Skeletal muscle tissue (tissue), 4 donors: ENCODE measurements around the gene CDH23. TPM values are rescaled to one million over a fixed set of nuclear protein-coding genes. Genes with fewer than 3 reads are reported as not detected.

Experiments used
- H3K27ac ChIP-seq: one replicate; pipeline ENCODE4 v1.7.0; 2013; ENCODE audit warnings: mild to moderate bottlenecking, low read depth, low read length, inconsistent platforms
- H3K27me3 ChIP-seq, 3 donors: one replicate each; pipeline ENCODE4 v1.7.0; 2013; ENCODE audit warnings: low read length in 3 of 3; ENCODE audit not compliant: control insufficient read depth in 3 of 3, insufficient read depth in 3 of 3
- H3K36me3 ChIP-seq, 3 donors: one replicate each; pipeline ENCODE4 v1.7.0; 2013; ENCODE audit warnings: low read length in 3 of 3; ENCODE audit not compliant: control insufficient read depth in 3 of 3, insufficient read depth in 3 of 3
- H3K4me1 ChIP-seq, 3 donors: one replicate each; pipeline ENCODE4 v1.7.0; 2013; ENCODE audit warnings: low read length in 3 of 3, mild to moderate bottlenecking in 3 of 3; ENCODE audit not compliant: control insufficient read depth in 3 of 3, insufficient read depth in 3 of 3
- H3K4me3 ChIP-seq, 3 donors: one replicate each; pipeline ENCODE4 v1.7.0; 2013; ENCODE audit warnings: low read length in 3 of 3
- H3K9ac ChIP-seq, 3 donors: one replicate each; pipeline ENCODE4 v1.7.0; 2013; ENCODE audit warnings: low read length in 3 of 3, mild to moderate bottlenecking in 3 of 3, moderate library complexity in 2 of 3, low read depth in 1 of 3
- H3K9me3 ChIP-seq, 3 donors: one replicate each; pipeline ENCODE4 v1.7.0; 2013; ENCODE audit warnings: low read length in 3 of 3; ENCODE audit not compliant: control insufficient read depth in 3 of 3
- total RNA-seq: library from RNA; depleted of rRNA; stranded (reverse); fragments of >200 nt; gene quantifications from one replicate; pipeline ENCODE4 v1.2.3, GENCODE V29; 2014
- donor health status: Osteomylitis.

Gene CDH23
- total RNA-seq, 1 donor from 2014 or later, result 3.7 TPM

- peaks cover 0 to 4% (median 0%) of the 10 kb centered on the region in 3 donors for H3K4me1 ChIP-seq
- H3K9ac ChIP-seq, result no peak overlapping the region
- no peak overlapping the region for H3K4me3 ChIP-seq
- H3K9me3 ChIP-seq, result no peaks in the 10 kb centered on the region
- H3K36me3 ChIP-seq, result peaks cover 75 to 86% (median 85%) of the 10 kb centered on the region in 3 donors
- no peak overlapping the region for H3K27ac ChIP-seq
- H3K27me3 ChIP-seq, result no peaks in the 10 kb centered on the region
Observed at GRCh38 chr10:71827852-71828251, 431.1 kb downstream of the CDH23 start.

GRCh38 chr10:71828702-71829101 is 432.0 kb downstream of the CDH23 start:
- Histone ChIP-seq H3K27ac (no peak overlapping the region), H3K27me3 (no peaks in the 10 kb centered on the region), H3K9ac (no peak overlapping the region), H3K36me3 (peaks cover 71 to 84% (median 80%) of the 10 kb centered on the region in 3 donors), H3K4me1 (peaks cover 0 to 11% (median 7%) of the 10 kb centered on the region in 3 donors), H3K9me3 (no peaks in the 10 kb centered on the region), H3K4me3 (no peak overlapping the region)

- Histone ChIP-seq H3K4me3 (no peak overlapping the region), H3K27ac (no peak overlapping the region), H3K4me1 (peaks cover 0 to 14% (median 10%) of the 10 kb centered on the region in 3 donors), H3K9ac (no peak overlapping the region), H3K36me3 (peaks cover 71 to 81% (median 80%) of the 10 kb centered on the region in 3 donors), H3K9me3 (no peaks in the 10 kb centered on the region), H3K27me3 (no peaks in the 10 kb centered on the region)
Observed at GRCh38 chr10:71829171-71829570, 432.5 kb downstream of the CDH23 start.

- H3K27me3 ChIP-seq, result no peaks in the 10 kb centered on the region
- peaks cover 0 to 20% (median 15%) of the 10 kb centered on the region in 3 donors for H3K4me1 ChIP-seq
- no peak overlapping the region for H3K9ac ChIP-seq
- H3K36me3 ChIP-seq, result peaks cover 67 to 75% (median 74%) of the 10 kb centered on the region in 3 donors
- H3K9me3 ChIP-seq, result no peaks in the 10 kb centered on the region
- no peak overlapping the region for H3K27ac ChIP-seq
- H3K4me3 ChIP-seq, result no peak overlapping the region
Observed at GRCh38 chr10:71829896-71830295, 433.2 kb downstream of the CDH23 start.

GRCh38 chr10:71830726-71831125 is 434.0 kb downstream of the CDH23 start:
- no peaks in the 10 kb centered on the region for H3K9me3 ChIP-seq
- no peak overlapping the region for H3K27ac ChIP-seq
- H3K9ac ChIP-seq, result no peak overlapping the region
- no peak overlapping the region for H3K4me3 ChIP-seq
- H3K27me3 ChIP-seq, result no peaks in the 10 kb centered on the region
- H3K4me1 ChIP-seq, result peaks cover under 1 to 21% (median 21%) of the 10 kb centered on the region in 3 donors
- peaks cover 59 to 68% (median 66%) of the 10 kb centered on the region in 3 donors for H3K36me3 ChIP-seq

- H3K4me1 ChIP-seq, result peaks cover 12 to 33% (median 33%) of the 10 kb centered on the region in 3 donors
- H3K9me3 ChIP-seq, result no peaks in the 10 kb centered on the region
- no peak overlapping the region for H3K9ac ChIP-seq
- H3K36me3 ChIP-seq, result peaks cover 53 to 56% (median 56%) of the 10 kb centered on the region in 3 donors
- H3K4me3 ChIP-seq, result no peak overlapping the region
- H3K27me3 ChIP-seq, result no peaks in the 10 kb centered on the region
- H3K27ac ChIP-seq, result no peak overlapping the region
Observed at GRCh38 chr10:71831646-71832552, 435.2 kb downstream of the CDH23 start.

GRCh38 chr10:71832967-71833366 is 436.2 kb downstream of the CDH23 start:
- Histone ChIP-seq H3K9me3 (no peaks in the 10 kb centered on the region), H3K36me3 (peaks cover 48 to 52% (median 52%) of the 10 kb centered on the region in 3 donors), H3K4me1 (peaks cover 23 to 44% (median 43%) of the 10 kb centered on the region in 3 donors), H3K4me3 (no peak overlapping the region), H3K9ac (no peak overlapping the region), H3K27ac (no peak overlapping the region), H3K27me3 (no peaks in the 10 kb centered on the region)

GRCh38 chr10:71833451-71834342 is 437.0 kb downstream of the CDH23 start:
- Histone ChIP-seq H3K27ac (no peak overlapping the region), H3K27me3 (no peaks in the 10 kb centered on the region), H3K4me3 (no peak overlapping the region), H3K36me3 (peaks cover 42 to 45% (median 45%) of the 10 kb centered on the region in 3 donors), H3K9ac (no peak overlapping the region), H3K9me3 (no peaks in the 10 kb centered on the region), H3K4me1 (peaks cover 30 to 51% (median 51%) of the 10 kb centered on the region in 3 donors)

- Histone ChIP-seq H3K27me3 (no peaks in the 10 kb centered on the region), H3K9me3 (no peaks in the 10 kb centered on the region), H3K27ac (no peak overlapping the region), H3K4me3 (no peak overlapping the region), H3K4me1 (peaks cover 30 to 55% (median 55%) of the 10 kb centered on the region in 3 donors), H3K36me3 (peaks cover 37 to 40% (median 39%) of the 10 kb centered on the region in 3 donors), H3K9ac (no peak overlapping the region)
Observed at GRCh38 chr10:71834343-71834674, 437.6 kb downstream of the CDH23 start.
